Measurements from ENCODE around the gene LRRC23. TPM values are rescaled to one million over a fixed set of nuclear protein-coding genes. Genes with fewer than 3 reads are reported as not detected.
"Not testable (repeated sequence)": the region's sequence is repeated elsewhere in the genome, so short reads cannot be mapped to it uniquely, and the experiment has no call there.

Gene LRRC23
- total RNA-seq, 6 experiments from 2014 or later, result 5.5 to 7.9 (median 6.6) TPM

DNA sequence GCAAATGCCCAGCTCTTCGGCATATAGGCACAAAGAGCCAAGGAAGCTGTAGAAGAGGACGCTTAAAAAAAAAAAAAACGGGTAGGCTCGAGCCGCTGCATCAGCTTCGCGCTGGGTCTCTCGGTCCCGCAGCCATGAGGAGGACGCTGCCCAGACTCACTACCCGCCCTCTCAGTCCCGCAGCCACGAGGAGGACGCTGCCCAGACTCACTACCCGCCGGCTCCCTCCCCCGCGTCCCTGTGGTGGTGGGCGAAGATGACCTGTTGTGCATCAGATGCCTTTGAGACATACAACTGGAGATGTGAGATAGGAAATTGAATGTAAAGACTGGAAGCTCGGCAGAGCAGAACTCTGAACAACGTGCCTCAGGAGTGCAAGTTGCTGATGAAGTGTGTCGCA is 20.1 kb upstream of the LRRC23 start:
- no peak overlapping the region for H3K27ac Mint-ChIP-seq
- H3K36me3 Mint-ChIP-seq (ENCODE audit: low read depth), result no peaks in the 10 kb centered on the region
- H3K4me3 Mint-ChIP-seq, result no peak overlapping the region
- H3K27me3 Mint-ChIP-seq (ENCODE audit: insufficient read depth), result 0 out of 2 replicates have a peak, but pooled peaks cover 2% of the 10 kb centered on the region
- TF ChIP-seq, protein P1, sequence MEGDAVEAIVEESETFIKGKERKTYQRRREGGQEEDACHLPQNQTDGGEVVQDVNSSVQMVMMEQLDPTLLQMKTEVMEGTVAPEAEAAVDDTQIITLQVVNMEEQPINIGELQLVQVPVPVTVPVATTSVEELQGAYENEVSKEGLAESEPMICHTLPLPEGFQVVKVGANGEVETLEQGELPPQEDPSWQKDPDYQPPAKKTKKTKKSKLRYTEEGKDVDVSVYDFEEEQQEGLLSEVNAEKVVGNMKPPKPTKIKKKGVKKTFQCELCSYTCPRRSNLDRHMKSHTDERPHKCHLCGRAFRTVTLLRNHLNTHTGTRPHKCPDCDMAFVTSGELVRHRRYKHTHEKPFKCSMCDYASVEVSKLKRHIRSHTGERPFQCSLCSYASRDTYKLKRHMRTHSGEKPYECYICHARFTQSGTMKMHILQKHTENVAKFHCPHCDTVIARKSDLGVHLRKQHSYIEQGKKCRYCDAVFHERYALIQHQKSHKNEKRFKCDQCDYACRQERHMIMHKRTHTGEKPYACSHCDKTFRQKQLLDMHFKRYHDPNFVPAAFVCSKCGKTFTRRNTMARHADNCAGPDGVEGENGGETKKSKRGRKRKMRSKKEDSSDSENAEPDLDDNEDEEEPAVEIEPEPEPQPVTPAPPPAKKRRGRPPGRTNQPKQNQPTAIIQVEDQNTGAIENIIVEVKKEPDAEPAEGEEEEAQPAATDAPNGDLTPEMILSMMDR (IDR thresholded peaks at IDR 0.05), result no peak
- no peaks in the 10 kb centered on the region for H3K9me3 Mint-ChIP-seq
- no peak for DNase-seq
- H3K4me1 Mint-ChIP-seq (ENCODE audit: low read depth), result no peaks in the 10 kb centered on the region

DNA sequence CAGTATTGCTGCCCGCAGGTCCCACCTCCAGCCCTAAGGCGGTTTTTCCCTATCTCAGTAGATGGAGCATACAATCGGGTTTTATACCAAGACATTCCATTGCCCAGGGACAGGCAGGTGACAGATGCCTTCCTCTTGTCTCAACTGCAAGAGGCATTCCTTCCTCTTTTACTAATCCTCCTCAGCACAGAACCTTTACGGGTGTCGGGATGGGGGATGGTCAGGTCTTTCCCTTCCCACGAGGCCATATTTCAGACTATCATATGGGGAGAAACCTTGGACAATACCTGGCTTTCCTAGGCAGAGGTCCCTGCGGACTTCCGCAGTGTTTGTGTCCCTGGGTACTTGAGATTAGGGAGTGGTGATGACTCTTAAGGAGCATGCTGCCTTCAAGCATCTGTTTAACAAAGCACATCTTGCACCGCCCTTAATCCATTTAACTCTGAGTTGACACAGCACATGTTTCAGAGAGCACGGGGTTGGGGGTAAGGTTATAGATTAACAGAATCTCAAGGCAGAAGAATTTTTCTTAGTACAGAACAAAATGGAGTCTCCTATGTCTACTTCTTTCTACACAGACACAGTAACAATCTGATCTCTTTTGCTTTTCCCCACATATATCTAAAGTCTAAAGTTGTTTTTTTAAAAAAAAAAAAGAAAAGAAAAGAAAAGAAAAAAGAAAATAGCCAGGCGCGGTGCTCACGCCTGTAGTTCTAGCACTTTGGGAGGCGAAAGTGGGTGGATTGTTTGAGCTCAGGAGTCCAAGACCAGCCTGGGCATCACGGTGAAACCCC is 18.2 kb upstream of the LRRC23 start:
- H3K9me3 Mint-ChIP-seq; H3K36me3 Mint-ChIP-seq (ENCODE audit: low read depth); H3K4me3 Mint-ChIP-seq; DNase-seq; H3K27ac Mint-ChIP-seq; H3K27me3 Mint-ChIP-seq (ENCODE audit: insufficient read depth): not testable (repeated sequence)
- peaks cover 11% of the 10 kb centered on the region for H3K4me1 Mint-ChIP-seq (ENCODE audit: low read depth)

DNA sequence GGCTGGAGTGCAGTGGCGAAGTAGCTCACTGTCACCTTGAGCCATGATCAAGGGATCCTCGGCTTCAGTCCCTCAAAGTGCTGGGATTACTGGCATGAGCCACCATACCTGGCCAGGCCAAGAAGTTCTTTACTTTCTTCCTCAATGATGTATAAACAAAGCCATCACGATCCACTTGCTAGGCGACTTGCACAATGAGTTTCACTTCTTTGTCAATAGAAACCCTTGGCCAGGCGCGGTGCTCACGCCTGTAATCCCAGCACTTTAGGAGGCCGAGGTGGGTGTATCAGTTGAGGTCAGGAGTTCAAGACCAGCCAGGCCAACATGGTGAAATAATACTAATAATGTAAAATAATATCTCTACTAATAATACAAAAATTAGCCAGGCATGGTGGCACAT is 17.2 kb upstream of the LRRC23 start:
- H3K27me3 Mint-ChIP-seq (ENCODE audit: insufficient read depth), result no peaks in the 10 kb centered on the region
- 0 out of 2 replicates have a peak, but pooled peaks cover 4% of the 10 kb centered on the region for H3K36me3 Mint-ChIP-seq (ENCODE audit: low read depth)
- no peaks in the 10 kb centered on the region for H3K9me3 Mint-ChIP-seq
- TF ChIP-seq, protein P1 (IDR thresholded peaks at IDR 0.05), result no peak
- no peak overlapping the region for H3K27ac Mint-ChIP-seq
- peaks cover 15% of the 10 kb centered on the region for H3K4me1 Mint-ChIP-seq (ENCODE audit: low read depth)
- H3K4me3 Mint-ChIP-seq, result no peak overlapping the region
- DNase-seq, result no peak

DNA sequence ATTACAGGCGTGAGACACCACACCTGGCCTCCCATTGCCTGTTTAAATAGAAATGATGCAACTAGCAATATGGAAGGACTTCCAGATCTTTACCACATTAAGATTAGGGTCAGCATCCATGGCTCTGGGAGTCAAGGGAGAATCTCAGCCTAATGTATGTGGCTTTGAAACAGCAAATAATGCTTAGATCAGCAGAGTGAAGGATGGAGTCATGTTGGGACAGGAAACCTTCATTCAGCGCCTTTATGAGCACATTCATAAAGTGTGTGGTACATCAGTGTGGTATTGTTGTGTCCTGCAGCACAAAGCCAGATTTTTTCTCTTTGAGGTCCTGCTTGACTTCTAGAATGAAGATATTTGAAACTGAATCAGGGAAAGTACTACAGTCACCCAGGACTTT is 16.3 kb upstream of the LRRC23 start:
- no peak overlapping the region for H3K4me3 Mint-ChIP-seq
- DNase-seq, result no peak
- H3K9me3 Mint-ChIP-seq, result no peaks in the 10 kb centered on the region
- TF ChIP-seq, protein P1 (IDR thresholded peaks at IDR 0.05), result no peak
- 0 out of 2 replicates have a peak, but pooled peaks cover 4% of the 10 kb centered on the region for H3K36me3 Mint-ChIP-seq (ENCODE audit: low read depth)
- peaks cover 15% of the 10 kb centered on the region for H3K4me1 Mint-ChIP-seq (ENCODE audit: low read depth)
- no peak overlapping the region; the same call in 1 of the 2 replicates for H3K27ac Mint-ChIP-seq
- H3K27me3 Mint-ChIP-seq (ENCODE audit: insufficient read depth), result no peaks in the 10 kb centered on the region

DNA sequence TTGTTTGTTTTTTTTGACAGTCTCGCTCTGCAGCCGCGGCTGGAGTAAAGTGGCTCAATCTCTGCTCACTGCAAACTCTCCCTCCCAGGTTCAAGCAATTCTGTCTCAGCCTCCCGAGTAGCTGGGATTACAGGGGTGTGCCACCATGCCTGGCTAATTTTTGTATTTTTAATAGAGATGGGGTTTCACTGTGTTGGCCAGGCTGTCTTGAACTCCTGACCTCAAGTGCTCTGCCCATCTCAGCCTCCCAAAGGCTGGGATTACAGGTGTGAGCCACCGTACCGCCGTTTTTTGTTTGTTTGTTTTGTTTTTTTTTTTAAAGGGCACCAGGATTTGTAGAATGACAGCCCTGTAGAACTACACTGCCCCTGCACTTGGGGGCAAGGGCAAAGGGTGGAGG is 15.8 kb upstream of the LRRC23 start:
- H3K36me3 Mint-ChIP-seq (ENCODE audit: low read depth); H3K27me3 Mint-ChIP-seq (ENCODE audit: insufficient read depth); H3K9me3 Mint-ChIP-seq; DNase-seq; H3K4me3 Mint-ChIP-seq; H3K27ac Mint-ChIP-seq: not testable (repeated sequence)
- peaks cover 15% of the 10 kb centered on the region for H3K4me1 Mint-ChIP-seq (ENCODE audit: low read depth)

DNA sequence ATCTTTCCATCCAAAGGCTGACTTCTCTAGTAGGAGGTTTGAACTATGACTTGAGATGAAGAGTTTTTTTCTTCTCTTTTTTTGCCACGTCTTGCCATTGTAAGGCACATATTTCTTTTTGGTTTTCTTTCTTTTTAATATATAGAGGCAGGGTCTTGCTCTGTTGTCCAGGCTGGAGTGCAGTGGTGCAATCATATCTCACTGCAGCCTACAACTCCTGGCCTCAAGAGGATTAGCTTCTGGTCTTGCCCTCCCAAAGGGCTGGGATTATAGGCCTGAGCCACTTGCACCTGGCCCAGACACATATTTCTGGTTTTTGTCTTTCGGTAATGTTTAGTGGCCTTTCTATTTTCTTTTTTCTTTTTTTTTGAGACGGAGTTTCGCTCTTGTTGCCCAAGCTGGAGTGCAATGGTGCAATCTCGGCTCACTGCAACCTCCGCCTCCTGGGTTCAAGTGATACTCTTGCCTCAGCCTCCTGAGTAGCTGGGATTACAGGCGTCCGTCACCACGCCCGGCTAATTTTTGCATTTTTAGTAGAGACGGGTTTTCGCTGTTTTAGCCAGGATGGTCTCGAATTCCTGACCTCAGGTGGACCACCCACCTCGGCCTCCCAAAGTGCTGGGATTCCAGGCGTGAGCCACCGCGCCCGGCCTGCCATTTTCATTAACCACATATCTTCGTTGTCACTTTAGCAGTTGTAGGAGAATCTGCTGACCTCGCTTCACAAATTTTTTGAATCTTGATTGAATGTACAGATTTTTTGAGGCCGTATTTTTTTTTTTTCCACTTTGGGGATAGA is 14.6 kb upstream of the LRRC23 start:
- Mint-ChIP-seq H3K4me3 (peak overlapping the region; percentile 86), H3K4me1 (ENCODE audit: low read depth) (peaks cover 15% of the 10 kb centered on the region), H3K27ac (peak overlapping the region; percentile 99)
- not testable (repeated sequence) for DNase-seq; H3K9me3 Mint-ChIP-seq; H3K36me3 Mint-ChIP-seq (ENCODE audit: low read depth); H3K27me3 Mint-ChIP-seq (ENCODE audit: insufficient read depth)

Data from HFFc6 (cell line).